WTC11 (cell line): ENCODE results near the gene CLEC12A.

ENCODE experiments used
- ELF4 ChIP-seq: sonication (generic); formaldehyde crosslinking; IDR thresholded peaks from 2 replicates; pipeline ENCODE4 v1.8.1; 2022; ENCODE audit warnings: low read depth, mild to moderate bottlenecking, moderate library complexity, missing genetic modification reagents
- HMGXB4 ChIP-seq: sonication (generic); formaldehyde crosslinking; IDR thresholded peaks from 2 replicates; pipeline ENCODE4 v1.8.1; 2023; ENCODE audit warnings: mild to moderate bottlenecking, moderate library complexity, missing genetic modification reagents
- IRF2 ChIP-seq: sonication (generic); formaldehyde crosslinking; IDR thresholded peaks from 2 replicates; pipeline ENCODE4 v1.8.0; 2022; ENCODE audit warnings: low read depth, missing genetic modification reagents, borderline replicate concordance
- NFE2L1 ChIP-seq: sonication (generic); formaldehyde crosslinking; IDR thresholded peaks from 2 replicates; pipeline ENCODE4 v1.8.1; 2023; ENCODE audit warnings: missing genetic modification reagents
- NR2C2 ChIP-seq: sonication (generic); formaldehyde crosslinking; IDR thresholded peaks from 2 replicates; pipeline ENCODE4 v1.8.0; 2022; ENCODE audit warnings: mild to moderate bottlenecking, missing genetic modification reagents
- TF ChIP-seq, protein P1 (sequence below): sonication (generic); formaldehyde crosslinking; IDR thresholded peaks from 2 replicates; pipeline ENCODE4 v1.8.1; 2022; ENCODE audit warnings: low read depth, missing genetic modification reagents, borderline replicate concordance
- TF ChIP-seq, protein P2 (sequence below): fragments of 200-600 bp; IDR thresholded peaks from 2 replicates; pipeline ENCODE4 v1.8.0; 2022; ENCODE audit warnings: antibody characterized with exemption

DNA sequence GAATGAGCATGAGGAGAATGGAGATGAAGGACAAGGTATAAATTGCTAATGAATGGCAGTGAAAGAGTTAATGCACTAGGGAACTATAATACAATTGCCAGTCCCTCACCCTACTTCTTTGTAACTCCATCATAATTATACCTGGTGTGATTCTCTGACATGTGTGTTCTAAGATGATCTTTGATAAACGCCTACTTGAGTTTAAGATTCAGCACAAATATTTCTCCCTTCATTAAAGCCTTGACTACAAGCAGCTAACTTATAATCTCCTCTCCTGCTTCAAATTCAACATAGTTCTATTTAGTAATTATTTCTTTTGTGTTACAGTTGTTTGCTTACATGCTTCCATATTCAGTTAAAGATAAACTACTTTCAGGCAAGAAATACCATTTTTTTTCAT lies 29.4 kb upstream of the CLEC12A start:
- TF ChIP-seq, protein P1, sequence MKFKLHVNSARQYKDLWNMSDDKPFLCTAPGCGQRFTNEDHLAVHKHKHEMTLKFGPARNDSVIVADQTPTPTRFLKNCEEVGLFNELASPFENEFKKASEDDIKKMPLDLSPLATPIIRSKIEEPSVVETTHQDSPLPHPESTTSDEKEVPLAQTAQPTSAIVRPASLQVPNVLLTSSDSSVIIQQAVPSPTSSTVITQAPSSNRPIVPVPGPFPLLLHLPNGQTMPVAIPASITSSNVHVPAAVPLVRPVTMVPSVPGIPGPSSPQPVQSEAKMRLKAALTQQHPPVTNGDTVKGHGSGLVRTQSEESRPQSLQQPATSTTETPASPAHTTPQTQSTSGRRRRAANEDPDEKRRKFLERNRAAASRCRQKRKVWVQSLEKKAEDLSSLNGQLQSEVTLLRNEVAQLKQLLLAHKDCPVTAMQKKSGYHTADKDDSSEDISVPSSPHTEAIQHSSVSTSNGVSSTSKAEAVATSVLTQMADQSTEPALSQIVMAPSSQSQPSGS (CRISPR knock-in tag) = no peak
- TF ChIP-seq IRF2 (CRISPR knock-in tag) (no peak), ELF4 (CRISPR knock-in tag) (no peak), HMGXB4 (CRISPR knock-in tag) (no peak), NFE2L1 (CRISPR knock-in tag) (no peak), NR2C2 (CRISPR knock-in tag) (no peak)
- TF ChIP-seq, protein P2, sequence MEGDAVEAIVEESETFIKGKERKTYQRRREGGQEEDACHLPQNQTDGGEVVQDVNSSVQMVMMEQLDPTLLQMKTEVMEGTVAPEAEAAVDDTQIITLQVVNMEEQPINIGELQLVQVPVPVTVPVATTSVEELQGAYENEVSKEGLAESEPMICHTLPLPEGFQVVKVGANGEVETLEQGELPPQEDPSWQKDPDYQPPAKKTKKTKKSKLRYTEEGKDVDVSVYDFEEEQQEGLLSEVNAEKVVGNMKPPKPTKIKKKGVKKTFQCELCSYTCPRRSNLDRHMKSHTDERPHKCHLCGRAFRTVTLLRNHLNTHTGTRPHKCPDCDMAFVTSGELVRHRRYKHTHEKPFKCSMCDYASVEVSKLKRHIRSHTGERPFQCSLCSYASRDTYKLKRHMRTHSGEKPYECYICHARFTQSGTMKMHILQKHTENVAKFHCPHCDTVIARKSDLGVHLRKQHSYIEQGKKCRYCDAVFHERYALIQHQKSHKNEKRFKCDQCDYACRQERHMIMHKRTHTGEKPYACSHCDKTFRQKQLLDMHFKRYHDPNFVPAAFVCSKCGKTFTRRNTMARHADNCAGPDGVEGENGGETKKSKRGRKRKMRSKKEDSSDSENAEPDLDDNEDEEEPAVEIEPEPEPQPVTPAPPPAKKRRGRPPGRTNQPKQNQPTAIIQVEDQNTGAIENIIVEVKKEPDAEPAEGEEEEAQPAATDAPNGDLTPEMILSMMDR = no peak
